ES-I3 (cell line): ENCODE results near the gene CENPVL1.
A peak's percentile ranks its signal among the peaks of the same experiment; 100 is the strongest.
"Not testable (repeated sequence)": the region's sequence is repeated elsewhere in the genome, so short reads cannot be mapped to it uniquely, and the experiment has no call there.

ENCODE experiments used
- H3K36me3 ChIP-seq: 2 replicates; pipeline ENCODE4 v1.6.1; 2013; ENCODE audit warnings: mild to moderate bottlenecking, low read length, control low read depth, moderate library complexity; ENCODE audit not compliant: insufficient read depth
- H3K4me1 ChIP-seq: 2 replicates; pipeline ENCODE4 v1.6.1; 2013; ENCODE audit warnings: mild to moderate bottlenecking, control low read depth, low read length; ENCODE audit not compliant: insufficient read depth
- H3K9ac ChIP-seq: 2 replicates; pipeline ENCODE4 v1.6.1; 2013; ENCODE audit warnings: low read depth, mild to moderate bottlenecking, low read length, moderate library complexity
- H3K9me3 ChIP-seq: 2 replicates; pipeline ENCODE4 v1.6.1; 2013; ENCODE audit warnings: mild to moderate bottlenecking, low read length, moderate library complexity; ENCODE audit not compliant: control insufficient read depth, insufficient read depth

CENPVL1 gene

DNA sequence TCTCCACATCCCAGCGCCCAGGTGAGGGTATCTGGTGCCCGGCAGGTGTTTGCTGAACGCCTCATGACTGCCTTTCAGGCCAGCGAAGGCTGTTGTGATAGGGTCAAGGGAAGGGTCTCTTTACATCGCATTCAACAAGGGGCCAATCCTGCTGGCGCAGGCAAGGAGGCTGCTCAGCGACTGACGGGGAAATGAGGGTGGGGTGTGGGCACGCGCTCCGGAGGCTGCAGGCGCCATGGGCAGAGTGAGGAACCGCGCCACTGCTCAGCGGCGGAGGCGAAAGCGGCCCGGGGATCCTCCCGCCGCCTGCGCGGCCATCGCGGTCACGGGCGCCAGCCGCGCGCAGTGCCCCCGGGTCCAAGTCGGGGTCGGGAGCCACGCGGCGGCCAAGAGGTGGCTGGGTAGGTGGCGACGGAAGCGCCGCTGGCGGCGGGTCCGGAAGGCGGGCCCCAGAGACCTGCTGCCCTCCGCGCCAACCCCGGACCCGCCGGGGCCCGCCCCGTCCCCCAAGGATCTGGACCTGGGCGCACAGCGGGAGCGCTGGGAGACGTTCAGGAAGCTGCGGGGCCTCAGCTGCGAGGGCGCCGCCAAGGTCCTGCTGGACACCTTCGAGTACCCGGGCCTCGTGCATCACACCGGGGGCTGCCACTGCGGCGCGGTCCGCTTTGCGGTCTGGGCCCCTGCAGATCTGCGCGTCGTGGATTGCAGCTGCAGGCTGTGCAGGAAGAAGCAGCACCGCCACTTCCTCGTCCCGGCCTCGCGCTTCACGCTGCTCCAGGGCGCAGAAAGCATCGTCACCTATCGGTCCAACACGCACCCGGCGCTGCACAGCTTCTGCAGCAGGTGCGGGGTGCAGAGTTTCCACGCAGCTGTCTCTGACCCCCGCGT, at the start of gene CENPVL1:
CENPVL1 (plus strand) TSS at position 236 of the 888 bp plus-strand sequence; CDS start at position 236, 0 bp downstream.
- not testable (repeated sequence) for H3K4me1 ChIP-seq

DNA sequence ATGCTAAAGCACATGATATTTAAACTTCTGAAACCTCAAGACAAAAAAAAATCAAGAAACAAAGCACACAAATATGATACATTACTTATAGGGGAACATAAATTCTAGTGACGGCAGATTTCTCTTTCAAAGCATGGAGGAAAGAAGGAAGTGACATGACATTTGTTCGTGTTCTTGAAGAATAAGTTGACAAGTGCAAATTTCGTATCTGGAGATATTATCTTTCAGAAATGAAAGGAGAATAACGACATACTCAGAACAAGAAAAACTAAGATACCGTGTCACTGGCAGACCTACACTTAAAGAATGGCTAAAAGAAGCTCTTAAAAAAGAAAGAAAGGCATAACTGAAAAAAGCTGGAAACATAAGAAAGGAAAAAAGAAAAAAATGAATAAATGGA, 44.3 kb upstream of the CENPVL1 start:
- Histone ChIP-seq H3K36me3 (no peaks in the 10 kb centered on the region), H3K4me1 (no peaks in the 10 kb centered on the region), H3K9me3 (no peaks in the 10 kb centered on the region), H3K9ac (no peak overlapping the region)

More for the DNA sequence above, at the start of gene CENPVL1:
- H3K9me3 ChIP-seq, H3K9ac ChIP-seq, H3K36me3 ChIP-seq: not testable (repeated sequence)

- not testable (repeated sequence) for H3K4me1 ChIP-seq, H3K9me3 ChIP-seq, H3K36me3 ChIP-seq, H3K9ac ChIP-seq
Measured at GRCh38 chrX:51679689-51680433, 30.5 kb upstream of the CENPVL1 start.

GRCh38 chrX:51681808-51682719, 28.2 kb upstream of the CENPVL1 start:
- H3K9ac ChIP-seq, H3K36me3 ChIP-seq, H3K4me1 ChIP-seq, H3K9me3 ChIP-seq: not testable (repeated sequence)

DNA sequence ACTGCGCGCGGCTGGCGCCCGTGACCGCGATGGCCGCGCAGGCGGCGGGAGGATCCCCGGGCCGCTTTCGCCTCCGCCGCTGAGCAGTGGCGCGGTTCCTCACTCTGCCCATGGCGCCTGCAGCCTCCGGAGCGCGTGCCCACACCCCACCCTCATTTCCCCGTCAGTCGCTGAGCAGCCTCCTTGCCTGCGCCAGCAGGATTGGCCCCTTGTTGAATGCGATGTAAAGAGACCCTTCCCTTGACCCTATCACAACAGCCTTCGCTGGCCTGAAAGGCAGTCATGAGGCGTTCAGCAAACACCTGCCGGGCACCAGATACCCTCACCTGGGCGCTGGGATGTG, 27.6 kb upstream of the CENPVL1 start, which contains the start of gene CENPVL2:
CENPVL2 (minus strand) TSS at position 112 of the 343 bp plus-strand sequence; CDS start at position 112, 0 bp downstream.
- H3K9me3 ChIP-seq, H3K4me1 ChIP-seq, H3K36me3 ChIP-seq, H3K9ac ChIP-seq: not testable (repeated sequence)

DNA sequence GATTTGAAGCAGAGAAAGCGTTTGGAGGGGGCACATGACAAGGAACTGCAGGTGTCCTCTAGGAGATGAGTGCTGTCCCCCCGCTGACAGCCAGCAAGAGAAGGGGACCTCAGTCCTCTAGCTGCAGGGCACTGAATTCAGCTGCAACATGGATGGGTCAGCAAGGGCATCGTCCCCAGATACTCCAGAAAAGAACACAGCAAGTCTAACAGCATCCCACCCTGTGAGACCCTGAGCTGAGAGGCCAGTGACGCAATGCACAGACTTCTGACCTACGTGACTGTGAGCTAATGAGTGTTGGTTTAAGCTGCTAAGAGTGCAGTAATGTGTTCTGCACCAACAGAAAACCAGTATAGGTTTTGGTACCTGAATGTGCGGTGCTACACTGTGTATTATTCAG, 16.1 kb upstream of the CENPVL1 start:
- H3K9me3 ChIP-seq, result no peaks in the 10 kb centered on the region
- no peak overlapping the region for H3K9ac ChIP-seq
- H3K36me3 ChIP-seq, result no peaks in the 10 kb centered on the region

DNA sequence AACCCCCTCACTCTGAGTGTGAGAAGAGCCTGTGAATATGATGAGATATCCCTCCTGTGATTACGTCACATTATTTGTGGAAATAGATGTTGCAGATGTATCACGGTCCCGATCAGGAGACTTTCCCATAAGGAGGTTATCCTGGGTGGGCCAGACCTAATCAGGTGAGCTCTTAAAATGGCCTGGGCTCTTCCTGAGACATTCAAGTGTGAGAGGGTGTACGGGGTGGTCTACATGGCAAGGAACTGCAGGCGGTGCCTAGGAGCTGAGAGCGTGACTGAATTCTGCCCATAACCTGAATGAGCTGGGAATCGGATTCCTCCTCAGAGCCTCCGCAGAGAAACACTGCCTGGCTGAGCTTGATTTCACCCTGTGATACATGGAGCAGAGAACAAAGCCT, 12.9 kb upstream of the CENPVL1 start:
- Histone ChIP-seq H3K9ac (no peak overlapping the region), H3K4me1 (no peaks in the 10 kb centered on the region), H3K36me3 (no peaks in the 10 kb centered on the region), H3K9me3 (no peaks in the 10 kb centered on the region)

More for the DNA sequence above, 16.1 kb upstream of the CENPVL1 start:
- no peaks in the 10 kb centered on the region for H3K4me1 ChIP-seq

- not testable (repeated sequence) for H3K9me3 ChIP-seq, H3K9ac ChIP-seq, H3K4me1 ChIP-seq, H3K36me3 ChIP-seq
Measured at GRCh38 chrX:51712943-51713647, 2.8 kb downstream of the CENPVL1 start.

GRCh38 chrX:51728202-51728601, 17.9 kb downstream of the CENPVL1 start:
- no peaks in the 10 kb centered on the region for H3K36me3 ChIP-seq
- peaks cover 20% of the 10 kb centered on the region for H3K4me1 ChIP-seq

DNA sequence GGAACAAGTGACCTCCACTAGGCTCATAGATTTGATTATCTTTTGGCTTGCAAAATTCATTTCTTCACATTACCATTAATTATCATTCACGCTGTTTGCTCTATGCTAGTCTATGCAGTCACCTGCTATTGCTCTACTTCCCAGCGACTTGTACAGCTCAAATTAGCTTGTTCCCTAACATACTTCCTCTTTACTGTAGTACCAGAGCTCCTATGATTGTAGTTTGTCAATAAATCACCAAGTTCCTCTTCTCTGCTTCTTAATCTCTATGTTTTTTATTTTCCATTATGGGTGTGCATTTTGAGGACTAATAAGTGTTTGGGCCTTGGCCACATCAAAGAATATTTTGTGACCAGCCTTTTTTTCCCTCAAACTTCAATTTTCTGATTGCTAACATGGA, 26.8 kb downstream of the CENPVL1 start:
- Histone ChIP-seq H3K9ac (no peak overlapping the region), H3K36me3 (no peaks in the 10 kb centered on the region), H3K4me1 (peaks cover 1% of the 10 kb centered on the region), H3K9me3 (no peaks in the 10 kb centered on the region)

More at GRCh38 chrX:51728202-51728601, 17.9 kb downstream of the CENPVL1 start:
- Histone ChIP-seq H3K9me3 (no peaks in the 10 kb centered on the region), H3K9ac (no peak overlapping the region)

DNA sequence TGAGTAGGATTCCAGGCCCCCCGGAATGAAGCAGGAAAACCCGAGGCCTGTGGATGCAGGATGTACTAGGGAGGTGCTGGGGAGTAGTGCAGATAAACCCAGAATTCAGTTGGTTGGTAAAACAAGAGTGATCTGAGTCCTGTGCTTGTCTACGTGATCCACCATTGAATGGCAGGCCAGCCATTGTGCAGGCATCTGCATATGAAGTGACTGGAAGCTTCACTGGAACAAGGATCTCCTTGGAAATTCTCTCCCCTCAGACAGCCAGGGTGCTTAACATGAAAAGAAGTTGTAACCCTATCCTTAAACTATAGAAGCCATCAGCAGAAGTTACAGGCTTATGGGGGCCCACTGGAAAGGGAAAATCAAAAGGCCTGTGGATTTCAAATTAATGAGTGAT, 32.3 kb downstream of the CENPVL1 start:
- H3K4me1 ChIP-seq, result peaks cover 5% of the 10 kb centered on the region; the same call in 1 of the 2 replicates
- H3K36me3 ChIP-seq, result no peaks in the 10 kb centered on the region; the same call in 1 of the 2 replicates
- H3K9ac ChIP-seq, result peak overlapping the region; percentile 79
- H3K9me3 ChIP-seq, result no peaks in the 10 kb centered on the region

- Histone ChIP-seq H3K9me3 (no peaks in the 10 kb centered on the region), H3K36me3 (no peaks in the 10 kb centered on the region; the same call in 1 of the 2 replicates), H3K4me1 (peaks cover 5% of the 10 kb centered on the region; the same call in 1 of the 2 replicates), H3K9ac (peak within 1 kb of the TSS; percentile 79)
Measured at GRCh38 chrX:51743179-51743957, 33.1 kb downstream of the CENPVL1 start, which contains the start of gene GSPT2. Gene GSPT2, plus strand, starts transcription at chrX:51743442. Its CDS starts 185 bp downstream, at chrX:51743627.

GRCh38 chrX:51747671-51748070, 37.4 kb downstream of the CENPVL1 start:
- Histone ChIP-seq H3K9me3 (no peaks in the 10 kb centered on the region), H3K9ac (no peak overlapping the region), H3K36me3 (no peaks in the 10 kb centered on the region; the same call in 1 of the 2 replicates), H3K4me1 (no peaks in the 10 kb centered on the region)
